Fibroblast of lung (primary cell): ENCODE data around the gene TMEM117.

Source experiments
- EZH2 ChIP-seq: IDR thresholded peaks from 2 replicates; pipeline ENCODE4 v1.5.1; 2012; ENCODE audit warnings: low read length, control low read depth, mild to moderate bottlenecking; ENCODE audit errors: missing control alignments
- TF ChIP-seq, protein P1 (sequence below), 2 donors: IDR thresholded peaks in 1 of 2; conservative IDR thresholded peaks in 1 of 2; 1 replicate in 1 of 2; 2 replicates in 1 of 2; pipeline ENCODE4 v1.5.1; 2011 to 2012; ENCODE audit warnings: low read length in 2 of 2, control low read depth in 1 of 2, inconsistent platforms in 1 of 2, low read depth in 1 of 2, mild to moderate bottlenecking in 1 of 2

DNA sequence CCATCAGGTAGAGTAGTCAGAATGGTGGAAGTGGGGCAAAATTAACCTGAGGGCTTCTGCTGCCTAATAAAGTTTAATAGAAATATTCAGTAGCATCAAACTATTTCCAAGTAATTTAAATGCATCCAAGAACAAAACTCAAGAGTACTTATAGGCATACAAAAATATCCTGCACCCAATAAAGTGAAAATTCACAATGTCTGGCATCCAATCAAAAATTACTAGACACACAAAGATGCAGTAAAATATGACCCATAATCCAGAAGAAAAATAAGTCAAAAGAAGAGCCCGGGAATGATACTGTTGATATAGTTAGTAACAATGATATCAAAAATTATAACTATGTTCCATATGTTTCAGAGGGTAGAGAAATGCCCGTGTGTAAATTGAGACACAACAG is 95.3 kb downstream of the TMEM117 start:
- TF ChIP-seq EZH2, result no peak
- TF ChIP-seq, protein P1, sequence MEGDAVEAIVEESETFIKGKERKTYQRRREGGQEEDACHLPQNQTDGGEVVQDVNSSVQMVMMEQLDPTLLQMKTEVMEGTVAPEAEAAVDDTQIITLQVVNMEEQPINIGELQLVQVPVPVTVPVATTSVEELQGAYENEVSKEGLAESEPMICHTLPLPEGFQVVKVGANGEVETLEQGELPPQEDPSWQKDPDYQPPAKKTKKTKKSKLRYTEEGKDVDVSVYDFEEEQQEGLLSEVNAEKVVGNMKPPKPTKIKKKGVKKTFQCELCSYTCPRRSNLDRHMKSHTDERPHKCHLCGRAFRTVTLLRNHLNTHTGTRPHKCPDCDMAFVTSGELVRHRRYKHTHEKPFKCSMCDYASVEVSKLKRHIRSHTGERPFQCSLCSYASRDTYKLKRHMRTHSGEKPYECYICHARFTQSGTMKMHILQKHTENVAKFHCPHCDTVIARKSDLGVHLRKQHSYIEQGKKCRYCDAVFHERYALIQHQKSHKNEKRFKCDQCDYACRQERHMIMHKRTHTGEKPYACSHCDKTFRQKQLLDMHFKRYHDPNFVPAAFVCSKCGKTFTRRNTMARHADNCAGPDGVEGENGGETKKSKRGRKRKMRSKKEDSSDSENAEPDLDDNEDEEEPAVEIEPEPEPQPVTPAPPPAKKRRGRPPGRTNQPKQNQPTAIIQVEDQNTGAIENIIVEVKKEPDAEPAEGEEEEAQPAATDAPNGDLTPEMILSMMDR (conservative IDR thresholded peaks at IDR 0.05 in 1 of 2, IDR thresholded peaks at IDR 0.05 in 1 of 2; ENCODE audit: low read depth in 1 of 2, low read length in 2 of 2), result no peak
